BJ (cell line): ENCODE data around the gene KMT2B. TPM values are rescaled to one million over a fixed set of nuclear protein-coding genes. Genes with fewer than 3 reads are reported as not detected.

ENCODE experiments used
- CTCF ChIA-PET: fragments of 350-600 bp; formaldehyde crosslinking; extraction: SDS; loops from one replicate; lab custom pipeline; 2021; ENCODE audit warnings: antibody characterized with exemption, inconsistent platforms; lab: Yijun Ruan, JAX
- POLR2A ChIA-PET: fragments of 300-600 bp; sonication (Branson Sonifier 250); formaldehyde crosslinking; extraction: SDS; loops from one replicate; lab custom pipeline; 2021; ENCODE audit warnings: antibody characterized with exemption; lab: Charles Lee
- DNase-seq: peaks from one replicate; pipeline ENCODE4 v3.0.0-alpha.2; 2011; ENCODE audit warnings: low read depth
- H3K27me3 ChIP-seq: 2 replicates; pipeline ENCODE4 v1.6.0; 2011; ENCODE audit warnings: low read length; ENCODE audit not compliant: control insufficient read depth, insufficient read depth
- H3K36me3 ChIP-seq: 2 replicates; pipeline ENCODE4 v1.5.1; 2011; ENCODE audit warnings: low read length; ENCODE audit not compliant: control insufficient read depth, insufficient read depth
- H3K4me3 ChIP-seq: 2 replicates; pipeline ENCODE4 v1.5.1; 2011; ENCODE audit warnings: low read depth, mild to moderate bottlenecking, control low read depth, low read length
- CTCF ChIP-seq: IDR thresholded peaks from 2 replicates; pipeline ENCODE4 v1.5.1; 2011; ENCODE audit warnings: low read depth, mild to moderate bottlenecking, control low read depth, inconsistent platforms, low read length, moderate library complexity; ENCODE audit not compliant: insufficient read depth
- polyA plus RNA-seq: library from polyadenylated mRNA; depleted of rRNA; stranded (reverse); fragments of >200 nt; gene quantifications from 2 replicates; pipeline ENCODE4 v1.2.3, GENCODE V29; 2011

Gene KMT2B
- polyA plus RNA-seq, 1 experiment = 13.3 TPM

- DNase-seq = peak; percentile 98
- no peak for TF ChIP-seq CTCF
- ChIA-PET CTCF (interaction anchor here (0.6 to 1.7 kb wide), 6 partner anchors 15 to 431 kb away, joined by 3 to 4 read pairs (median 4); no protein-coding TSS in a partner anchor), POLR2A (no interaction called here)
- H3K4me3 ChIP-seq = peak within 1 kb of the TSS; percentile 89
- H3K36me3 ChIP-seq = peaks cover 7% of the 10 kb centered on the region
- no peaks in the 10 kb centered on the region for H3K27me3 ChIP-seq
These were observed 27.7 kb downstream of the KMT2B start, which contains the start of the genes PSENEN and U2AF1L4 for GRCh38 chr19:35745328-35746086. PSENEN (plus strand) TSS chr19:35745651; CDS start chr19:35745931, 280 bp downstream. U2AF1L4 (minus strand) TSS chr19:35745418; CDS start chr19:35745391, 27 bp downstream.

- peak overlapping the region; percentile 67 for H3K4me3 ChIP-seq
- H3K36me3 ChIP-seq = peaks cover 7% of the 10 kb centered on the region
- CTCF ChIA-PET = interaction anchor here (0.6 to 1.5 kb wide), 4 partner anchors 185 to 432 kb away, joined by 3 to 4 read pairs (median 4); no protein-coding TSS in a partner anchor
- POLR2A ChIA-PET = no interaction called here
- no peak for DNase-seq
- H3K27me3 ChIP-seq = no peaks in the 10 kb centered on the region
- TF ChIP-seq CTCF = no peak
These were observed 28.3 kb downstream of the KMT2B start for GRCh38 chr19:35746087-35746462.

- TF ChIP-seq CTCF = no peak
- POLR2A ChIA-PET = no interaction called here
These were observed 28.7 kb downstream of the KMT2B start for GRCh38 chr19:35746531-35746930.

GRCh38 chr19:35748106-35749020, 30.6 kb downstream of the KMT2B start, which contains the start of gene LIN37:
LIN37 (plus strand) TSS chr19:35748576; CDS start chr19:35748725, 149 bp downstream.
- CTCF ChIA-PET = interaction anchor here (1.0 kb wide), 1 partner anchor 133 kb away, joined by 3 read pairs; no protein-coding TSS in a partner anchor
- Histone ChIP-seq H3K4me3 (peak within 1 kb of the TSS; percentile 99), H3K36me3 (peaks cover 12% of the 10 kb centered on the region), H3K27me3 (no peaks in the 10 kb centered on the region)
- POLR2A ChIA-PET = interaction anchor here (0.6 to 1.3 kb wide), 3 partner anchors 9 to 72 kb away, joined by 3 to 5 read pairs (median 4); partner anchors contain the start of gene HSPB6
- DNase-seq = peak; percentile 99
- TF ChIP-seq CTCF = 0 out of 2 replicates have a peak, but pooled peaks have one; percentile 14

More at GRCh38 chr19:35746531-35746930, 28.7 kb downstream of the KMT2B start:
- no peak for DNase-seq
- CTCF ChIA-PET = interaction anchor here (0.6 to 1.5 kb wide), 2 partner anchors 54 to 185 kb away, joined by 3 to 4 read pairs; no protein-coding TSS in a partner anchor
- Histone ChIP-seq H3K27me3 (no peaks in the 10 kb centered on the region), H3K4me3 (peak overlapping the region; percentile 67), H3K36me3 (peaks cover 7% of the 10 kb centered on the region)
